Keratinocyte (primary cell): Measurements from ENCODE around the gene CFAP69. TPM values are rescaled to one million over a fixed set of nuclear protein-coding genes. Genes with fewer than 3 reads are reported as not detected.
A peak's percentile ranks its signal among the peaks of the same experiment; 100 is the strongest.

Experiments used
- DNase-seq: peaks from one replicate; pipeline ENCODE4 v3.0.0-alpha.2; 2011; ENCODE audit warnings: low read depth, missing footprints, low spot score
- FAIRE-seq: peaks from 2 replicates; lab custom pipeline; 2011; peaks lifted over from hg19 to GRCh38; lab: Jason Lieb, UNC
- H2AFZ ChIP-seq: 2 replicates; pipeline ENCODE4 v1.6.0; 2012; ENCODE audit warnings: low read length, control low read depth, inconsistent platforms; ENCODE audit not compliant: control insufficient read depth
- H3K27ac ChIP-seq: 2 replicates; pipeline ENCODE4 v1.5.1; 2011; ENCODE audit warnings: low read length; ENCODE audit not compliant: control insufficient read depth, insufficient read depth
- H3K27me3 ChIP-seq: 3 replicates; pipeline ENCODE4 v1.6.0; 2011; ENCODE audit warnings: low read length; ENCODE audit not compliant: control insufficient read depth, insufficient read depth; ENCODE audit errors: extremely low read depth
- H3K36me3 ChIP-seq, 2 experiments: 2 replicates in 1 of 2; 3 replicates in 1 of 2; pipeline ENCODE4 v1.5.1; 2011; ENCODE audit warnings: low read length in 2 of 2, mild to moderate bottlenecking in 1 of 2; ENCODE audit not compliant: control insufficient read depth in 2 of 2, insufficient read depth in 2 of 2; ENCODE audit errors: extremely low read depth in 1 of 2
- H3K4me1 ChIP-seq: 3 replicates; pipeline ENCODE4 v1.5.1; 2011; ENCODE audit warnings: low read length; ENCODE audit not compliant: control insufficient read depth, insufficient read depth; ENCODE audit errors: extremely low read depth
- H3K4me2 ChIP-seq: 3 replicates; pipeline ENCODE4 v1.6.0; 2011; ENCODE audit warnings: low read depth, low read length; ENCODE audit not compliant: control insufficient read depth, insufficient read depth; ENCODE audit errors: extremely low read depth
- H3K4me3 ChIP-seq, 3 experiments: fragments of 200-600 bp in 1 of 3; sonication (generic) in 1 of 3; 2 replicates in 2 of 3; 3 replicates in 1 of 3; pipeline ENCODE4 v1.5.1; 2011 to 2016; ENCODE audit warnings: low read length in 3 of 3, mild to moderate bottlenecking in 3 of 3, control low read depth in 2 of 3, inconsistent platforms in 1 of 3, low read depth in 1 of 3, mixed read lengths in 1 of 3, mixed run types in 1 of 3, moderate library complexity in 1 of 3; ENCODE audit not compliant: control insufficient read depth in 2 of 3, insufficient read depth in 2 of 3; ENCODE audit errors: extremely low read depth in 1 of 3
- H3K79me2 ChIP-seq: 2 replicates; pipeline ENCODE4 v1.6.0; 2012; ENCODE audit warnings: low read length; ENCODE audit not compliant: control insufficient read depth, insufficient read depth
- H3K9ac ChIP-seq: 3 replicates; pipeline ENCODE4 v1.6.0; 2011; ENCODE audit warnings: low read length; ENCODE audit not compliant: control insufficient read depth, insufficient read depth; ENCODE audit errors: extremely low read depth
- H3K9me1 ChIP-seq: 3 replicates; pipeline ENCODE4 v1.6.0; 2011; ENCODE audit warnings: low read length; ENCODE audit not compliant: control insufficient read depth, insufficient read depth; ENCODE audit errors: extremely low read depth
- H3K9me3 ChIP-seq: 2 replicates; pipeline ENCODE4 v1.5.1; 2012; ENCODE audit warnings: low read depth, low read length; ENCODE audit not compliant: control insufficient read depth
- H4K20me1 ChIP-seq: 3 replicates; pipeline ENCODE4 v1.6.0; 2011; ENCODE audit warnings: low read length; ENCODE audit not compliant: control insufficient read depth, insufficient read depth; ENCODE audit errors: extremely low read depth
- EZH2 ChIP-seq: IDR thresholded peaks from one replicate; pipeline ENCODE4 v1.6.1; 2012; ENCODE audit warnings: inconsistent platforms, mild to moderate bottlenecking, low read length, moderate library complexity
- dilution Hi-C: fragments of 300-500 bp; cut with MboI; formaldehyde crosslinking; loops from one replicate; pipeline ENCODE4 v1.7.0; 2020; ENCODE audit warnings: low sequenced_read_pairs; ENCODE audit not compliant: extremely low pct_ligation_motif_present
- polyA plus RNA-seq, 5 experiments: library from polyadenylated mRNA; depleted of rRNA in 3 of 5; stranded (reverse) in 3 of 5; stranded (forward) in 1 of 5; unstranded in 1 of 5; fragments of >200 nt; gene quantifications; 1 replicate in 1 of 5; 2 replicates in 3 of 5; 3 replicates in 1 of 5; pipeline versions ENCODE4 v1.2.1 to v1.2.3, GENCODE V29; 2011 to 2012; ENCODE audit warnings: missing spikeins in 2 of 5, low read depth in 1 of 5, low replicate concordance in 1 of 5
- TF ChIP-seq, protein P1 (sequence below), 3 experiments: IDR thresholded peaks in 1 of 3; conservative IDR thresholded peaks in 1 of 3; optimal IDR thresholded peaks in 1 of 3; 2 replicates in 2 of 3; 3 replicates in 1 of 3; pipeline versions ENCODE3 to v1.5.1; 2011; ENCODE audit warnings: low read length in 3 of 3, mild to moderate bottlenecking in 3 of 3, moderate library complexity in 2 of 3, control low read depth in 1 of 3, inconsistent platforms in 1 of 3; ENCODE audit not compliant: insufficient read depth in 2 of 3; ENCODE audit errors: extremely low read depth in 1 of 3

Gene CFAP69
- polyA plus RNA-seq, 1 donor (not counting 4 experiments of a cell fraction or from before 2014, with no cell fraction given): 1.6 TPM

DNA sequence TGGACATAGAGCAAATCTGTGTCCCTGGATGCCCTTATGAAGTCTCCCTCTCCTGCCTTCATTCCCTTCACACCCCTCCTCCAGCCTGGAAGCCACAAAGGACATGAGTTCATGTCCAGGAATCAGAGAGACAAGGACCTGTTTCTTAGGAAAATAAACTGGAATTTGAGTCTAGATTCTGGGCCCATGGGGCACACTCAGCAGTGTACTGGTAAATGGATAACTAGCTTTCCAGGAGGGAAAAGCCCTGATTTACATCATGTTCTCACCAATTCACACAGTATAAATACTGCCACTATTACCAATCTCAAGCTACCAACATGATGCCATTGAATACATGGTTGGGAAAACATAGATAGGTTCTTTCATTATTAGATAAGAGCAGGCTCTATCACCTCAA lies 66.2 kb downstream of the CFAP69 start:
- no peaks in the 10 kb centered on the region for H3K9me1 ChIP-seq
- H3K27me3 ChIP-seq: no peaks in the 10 kb centered on the region
- DNase-seq: no peak
- no peak overlapping the region for H3K4me3 ChIP-seq
- H3K9ac ChIP-seq: no peak overlapping the region
- H3K4me1 ChIP-seq: no peaks in the 10 kb centered on the region
- no peaks in the 10 kb centered on the region for H4K20me1 ChIP-seq
- no peaks in the 10 kb centered on the region for H3K36me3 ChIP-seq
- no peak overlapping the region for H2AFZ ChIP-seq
- no peak for TF ChIP-seq EZH2
- TF ChIP-seq, protein P1, sequence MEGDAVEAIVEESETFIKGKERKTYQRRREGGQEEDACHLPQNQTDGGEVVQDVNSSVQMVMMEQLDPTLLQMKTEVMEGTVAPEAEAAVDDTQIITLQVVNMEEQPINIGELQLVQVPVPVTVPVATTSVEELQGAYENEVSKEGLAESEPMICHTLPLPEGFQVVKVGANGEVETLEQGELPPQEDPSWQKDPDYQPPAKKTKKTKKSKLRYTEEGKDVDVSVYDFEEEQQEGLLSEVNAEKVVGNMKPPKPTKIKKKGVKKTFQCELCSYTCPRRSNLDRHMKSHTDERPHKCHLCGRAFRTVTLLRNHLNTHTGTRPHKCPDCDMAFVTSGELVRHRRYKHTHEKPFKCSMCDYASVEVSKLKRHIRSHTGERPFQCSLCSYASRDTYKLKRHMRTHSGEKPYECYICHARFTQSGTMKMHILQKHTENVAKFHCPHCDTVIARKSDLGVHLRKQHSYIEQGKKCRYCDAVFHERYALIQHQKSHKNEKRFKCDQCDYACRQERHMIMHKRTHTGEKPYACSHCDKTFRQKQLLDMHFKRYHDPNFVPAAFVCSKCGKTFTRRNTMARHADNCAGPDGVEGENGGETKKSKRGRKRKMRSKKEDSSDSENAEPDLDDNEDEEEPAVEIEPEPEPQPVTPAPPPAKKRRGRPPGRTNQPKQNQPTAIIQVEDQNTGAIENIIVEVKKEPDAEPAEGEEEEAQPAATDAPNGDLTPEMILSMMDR (optimal IDR thresholded peaks at IDR 0.05 in 1 of 3, IDR thresholded peaks at IDR 0.05 in 1 of 3, conservative IDR thresholded peaks at IDR 0.05 in 1 of 3; ENCODE audit: extremely low read depth in 1 of 3, insufficient read depth in 2 of 3, low read length in 3 of 3): no peak
- H3K9me3 ChIP-seq: no peaks in the 10 kb centered on the region
- dilution Hi-C loops: no loop called here
- H3K27ac ChIP-seq: no peak overlapping the region
- no peak overlapping the region for H3K4me2 ChIP-seq
- H3K79me2 ChIP-seq: no peaks in the 10 kb centered on the region
- FAIRE-seq: no peak

DNA sequence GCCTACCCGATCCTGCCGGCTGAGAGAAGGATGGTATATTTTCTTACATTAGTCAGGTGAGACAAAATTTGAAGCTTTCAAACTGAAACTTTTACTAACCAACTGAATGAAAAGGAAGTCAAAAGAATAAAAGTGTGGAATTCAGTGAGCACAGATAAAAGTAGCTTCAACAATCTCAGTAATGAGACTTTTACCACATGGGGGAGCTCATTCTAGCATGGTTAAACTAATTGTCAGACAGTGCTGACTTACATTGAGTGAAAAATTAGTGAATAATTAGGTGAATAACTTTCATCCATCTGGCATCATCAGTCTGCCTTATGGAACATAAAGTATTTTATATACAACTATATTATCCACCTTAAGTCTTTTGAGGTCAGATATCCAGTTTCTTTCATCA lies 67.8 kb downstream of the CFAP69 start:
- Histone ChIP-seq H3K27me3 (no peaks in the 10 kb centered on the region), H3K4me1 (no peaks in the 10 kb centered on the region), H3K79me2 (no peaks in the 10 kb centered on the region), H3K36me3 (no peaks in the 10 kb centered on the region), H3K9me1 (no peaks in the 10 kb centered on the region), H4K20me1 (no peaks in the 10 kb centered on the region), H2AFZ (no peak overlapping the region), H3K4me2 (no peak overlapping the region), H3K4me3 (no peak overlapping the region), H3K27ac (no peak overlapping the region), H3K9ac (no peak overlapping the region), H3K9me3 (no peaks in the 10 kb centered on the region)
- DNase-seq: no peak
- dilution Hi-C loops: no loop called here
- TF ChIP-seq EZH2: no peak
- TF ChIP-seq, protein P1 (optimal IDR thresholded peaks at IDR 0.05 in 1 of 3, IDR thresholded peaks at IDR 0.05 in 1 of 3, conservative IDR thresholded peaks at IDR 0.05 in 1 of 3; ENCODE audit: extremely low read depth in 1 of 3, insufficient read depth in 2 of 3, low read length in 3 of 3): peak in 2 of 3 experiments; percentile 33 to 45
- FAIRE-seq: peak; percentile 41
